DND-41 (cell line): ENCODE results near the gene NKAIN4.

ENCODE experiments used
- ATAC-seq: fragments of 200-7000 bp; cut with Tn5 transposase; 3 replicates; pipeline ENCODE4 v1.9.1; 2021; ENCODE audit warnings: low read depth; ENCODE audit not compliant: insufficient read depth
- DNase-seq: peaks from one replicate; pipeline ENCODE4 v3.0.0-alpha.2; 2020
- H2AFZ ChIP-seq: 2 replicates; pipeline ENCODE4 v1.6.0; 2012; ENCODE audit warnings: low read depth, low read length
- H3K27ac ChIP-seq: 2 replicates; pipeline ENCODE4 v1.5.1; 2012; ENCODE audit warnings: low read length, inconsistent platforms
- H3K27me3 ChIP-seq: fragments of 200-600 bp; sonication (generic); 2 replicates; pipeline ENCODE4 v1.6.0; 2012; ENCODE audit warnings: low read length, mild to moderate bottlenecking, inconsistent platforms; ENCODE audit not compliant: insufficient read depth, poor library complexity
- H3K36me3 ChIP-seq: 2 replicates; pipeline ENCODE4 v1.5.1; 2012; ENCODE audit warnings: low read length, inconsistent platforms; ENCODE audit not compliant: insufficient read depth
- H3K4me1 ChIP-seq: 2 replicates; pipeline ENCODE4 v1.5.1; 2012; ENCODE audit warnings: mild to moderate bottlenecking, low read length; ENCODE audit not compliant: insufficient read depth
- H3K4me2 ChIP-seq: 2 replicates; pipeline ENCODE4 v1.6.0; 2012; ENCODE audit warnings: mild to moderate bottlenecking, moderate library complexity, low read length, inconsistent platforms; ENCODE audit not compliant: insufficient read depth
- H3K4me3 ChIP-seq, 2 experiments: fragments of 200-600 bp in 1 of 2; shearing (Covaris generic) in 1 of 2; 2 replicates each; pipeline ENCODE4 v1.5.1; 2012 to 2016; ENCODE audit warnings: inconsistent platforms in 2 of 2, low read length in 2 of 2, mild to moderate bottlenecking in 2 of 2, low read depth in 1 of 2, moderate library complexity in 1 of 2
- H3K79me2 ChIP-seq: 2 replicates; pipeline ENCODE4 v1.6.0; 2012; ENCODE audit warnings: low read length, inconsistent platforms; ENCODE audit not compliant: insufficient read depth
- H3K9ac ChIP-seq: 2 replicates; pipeline ENCODE4 v1.6.0; 2012; ENCODE audit warnings: low read depth, mild to moderate bottlenecking, inconsistent platforms, low read length, moderate library complexity
- H3K9me3 ChIP-seq: 2 replicates; pipeline ENCODE4 v1.5.1; 2012; ENCODE audit warnings: low read length, moderate library complexity, mild to moderate bottlenecking, inconsistent platforms; ENCODE audit not compliant: insufficient read depth, severe bottlenecking
- H4K20me1 ChIP-seq: 2 replicates; pipeline ENCODE4 v1.6.0; 2012; ENCODE audit warnings: low read length; ENCODE audit not compliant: insufficient read depth
- CTCF ChIP-seq: IDR thresholded peaks from 2 replicates; pipeline ENCODE4 v1.5.1; 2012; ENCODE audit warnings: borderline replicate concordance, low read length, moderate library complexity, mild to moderate bottlenecking; ENCODE audit not compliant: poor library complexity, severe bottlenecking; ENCODE audit errors: extremely low read depth
- EZH2 ChIP-seq: IDR thresholded peaks from 3 replicates; pipeline ENCODE4 v1.6.1; 2012; ENCODE audit warnings: borderline replicate concordance, low read depth, mild to moderate bottlenecking, moderate library complexity, low read length, inconsistent platforms; ENCODE audit not compliant: severe bottlenecking

Gene NKAIN4

DNA sequence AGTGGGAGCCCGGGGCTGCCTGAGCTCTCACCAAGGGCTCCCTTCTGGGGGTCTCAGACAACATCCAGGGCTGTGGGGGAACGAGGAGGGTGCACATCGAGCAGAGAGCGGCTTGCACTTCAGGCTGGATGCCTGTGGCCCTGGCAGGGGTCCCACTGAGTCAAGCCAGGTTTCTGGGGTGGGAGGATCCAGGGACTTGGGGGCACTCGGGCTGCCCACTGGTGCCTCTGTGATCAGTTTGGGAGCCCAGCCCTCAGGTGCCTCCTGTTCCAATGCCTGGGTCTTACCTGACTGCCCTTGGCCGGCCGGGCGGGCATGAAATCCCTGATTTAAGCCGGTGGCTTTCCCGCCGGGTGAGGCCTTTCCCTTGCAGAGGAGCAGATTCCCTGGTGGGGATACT lies 39.2 kb upstream of the NKAIN4 start:
- no peaks in the 10 kb centered on the region for H3K4me1 ChIP-seq
- no peaks in the 10 kb centered on the region for H3K9me3 ChIP-seq
- no peak overlapping the region for H3K9ac ChIP-seq
- H3K27me3 ChIP-seq, result peaks cover 10% of the 10 kb centered on the region
- no peak for ATAC-seq
- no peak overlapping the region for H3K27ac ChIP-seq
- DNase-seq, result no peak
- H3K4me2 ChIP-seq, result no peak overlapping the region
- H2AFZ ChIP-seq, result no peak overlapping the region
- no peak overlapping the region for H3K4me3 ChIP-seq
- peaks cover 15% of the 10 kb centered on the region for H3K36me3 ChIP-seq
- peaks cover 47% of the 10 kb centered on the region for H4K20me1 ChIP-seq
- TF ChIP-seq CTCF, result no peak
- no peak for TF ChIP-seq EZH2
- no peaks in the 10 kb centered on the region for H3K79me2 ChIP-seq

- Histone ChIP-seq H2AFZ (no peak within 1 kb of the TSS), H3K36me3 (peaks cover 20% of the 10 kb centered on the region), H3K4me1 (no peaks in the 10 kb centered on the region), H3K79me2 (no peaks in the 10 kb centered on the region), H3K27me3 (peaks cover 10% of the 10 kb centered on the region), H3K9me3 (no peaks in the 10 kb centered on the region), H3K9ac (no peak within 1 kb of the TSS), H3K27ac (no peak within 1 kb of the TSS), H3K4me3 (no peak within 1 kb of the TSS), H4K20me1 (peaks cover 50% of the 10 kb centered on the region), H3K4me2 (no peak within 1 kb of the TSS)
- DNase-seq (no peak), ATAC-seq (no peak)
- TF ChIP-seq CTCF, result no peak
- TF ChIP-seq EZH2, result no peak
These were observed 38.6 kb upstream of the NKAIN4 start, which contains the start of gene COL20A1 for GRCh38 chr20:63292904-63293303. Gene COL20A1, plus strand, starts transcription at chr20:63293186. Its CDS starts 1,922 bp downstream, at chr20:63295108.

DNA sequence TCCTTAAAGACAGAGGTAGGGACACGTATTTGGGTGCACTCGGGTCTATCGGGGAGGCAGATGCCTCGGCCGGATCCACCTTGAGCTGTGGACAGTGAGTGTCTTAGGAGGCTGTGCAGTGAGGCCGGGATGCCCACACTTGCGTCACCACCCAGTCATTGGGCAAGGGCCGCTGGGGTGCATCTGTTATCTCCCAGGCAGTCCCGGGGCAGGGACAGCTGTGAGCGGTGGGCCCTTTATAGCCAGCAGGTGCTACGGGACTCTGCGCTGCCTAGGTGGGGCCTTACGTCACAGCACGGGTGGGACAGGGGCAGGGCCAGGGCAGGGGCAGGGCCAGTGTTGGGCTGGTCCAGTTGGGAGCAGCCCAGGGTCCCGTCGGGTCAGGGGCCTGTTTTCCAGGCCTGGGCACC lies 38.0 kb upstream of the NKAIN4 start:
- Histone ChIP-seq H3K4me1 (no peaks in the 10 kb centered on the region), H3K4me2 (no peak overlapping the region)
- DNase-seq, result no peak

More for the DNA sequence above, 38.0 kb upstream of the NKAIN4 start:
- Histone ChIP-seq H3K27me3 (peaks cover 10% of the 10 kb centered on the region), H3K36me3 (peaks cover 26% of the 10 kb centered on the region), H3K9me3 (no peaks in the 10 kb centered on the region), H3K9ac (no peak overlapping the region), H3K4me3 (no peak overlapping the region), H3K27ac (no peak overlapping the region), H2AFZ (no peak overlapping the region), H4K20me1 (peaks cover 55% of the 10 kb centered on the region), H3K79me2 (no peaks in the 10 kb centered on the region)
- TF ChIP-seq EZH2, result no peak
- TF ChIP-seq CTCF, result no peak
- ATAC-seq, result no peak
